OCI-LY7 (cell line): ENCODE results near the gene SMKR1. TPM values are rescaled to one million over a fixed set of nuclear protein-coding genes. Genes with fewer than 3 reads are reported as not detected.
"Not testable (repeated sequence)": the region's sequence is repeated elsewhere in the genome, so short reads cannot be mapped to it uniquely, and the experiment has no call there.

ENCODE experiments used
- BruUV-seq: library from RNA; stranded (reverse); fragments of 400-500 nt; replicated peaks from 2 replicates; lab custom pipeline; 2021; lab: Mats Ljungman, UMichigan
- CTCF ChIA-PET: fragments of 300-600 bp; sonication (Branson Sonifier 250); formaldehyde crosslinking; loops from one replicate; lab custom pipeline; 2022; ENCODE audit warnings: antibody characterized with exemption; ENCODE audit not compliant: unreplicated experiment; lab: Charles Lee
- POLR2A ChIA-PET: fragments of 300-600 bp; sonication (Branson Sonifier 250); formaldehyde crosslinking; loops from one replicate; lab custom pipeline; 2022; ENCODE audit warnings: antibody characterized with exemption; lab: Charles Lee
- DNase-seq: peaks from one replicate; pipeline ENCODE4 v3.0.0-alpha.2; 2015; ENCODE audit warnings: low spot score
- H2AFZ ChIP-seq: fragments of 200-600 bp; sonication (generic), shearing (Covaris generic); 2 replicates; pipeline ENCODE4 v1.6.1; 2014; ENCODE audit warnings: mild to moderate bottlenecking, antibody characterized with exemption, low read length, moderate library complexity
- H3K27ac ChIP-seq: fragments of 200-600 bp; sonication (generic); 2 replicates; pipeline ENCODE4 v1.5.1; 2014; ENCODE audit warnings: mixed run types, low read depth, mild to moderate bottlenecking, moderate library complexity, low read length, inconsistent platforms; ENCODE audit not compliant: poor library complexity, severe bottlenecking
- H3K36me3 ChIP-seq: fragments of 200-600 bp; sonication (generic); 2 replicates; pipeline ENCODE4 v1.6.1; 2014; ENCODE audit warnings: mild to moderate bottlenecking, antibody characterized with exemption, low read length, moderate library complexity, mixed read lengths; ENCODE audit not compliant: insufficient read depth
- H3K4me1 ChIP-seq: fragments of 200-600 bp; sonication (generic); 2 replicates; pipeline ENCODE4 v1.5.1; 2014; ENCODE audit warnings: mild to moderate bottlenecking, low read length; ENCODE audit not compliant: insufficient read depth, poor library complexity, severe bottlenecking
- H3K4me2 ChIP-seq: fragments of 200-600 bp; sonication (generic); 2 replicates; pipeline ENCODE4 v1.6.1; 2014; ENCODE audit warnings: mild to moderate bottlenecking, low read length
- H3K4me3 ChIP-seq: fragments of 200-600 bp; sonication (generic); 2 replicates; pipeline ENCODE4 v1.5.1; 2014; ENCODE audit warnings: mild to moderate bottlenecking, low read depth, low read length; ENCODE audit not compliant: poor library complexity, severe bottlenecking
- H3K79me2 ChIP-seq: fragments of 200-600 bp; sonication (generic); 2 replicates; pipeline ENCODE4 v1.6.1; 2016; ENCODE audit warnings: low read depth, mild to moderate bottlenecking, low read length, moderate library complexity, mixed read lengths; ENCODE audit not compliant: insufficient read depth
- H3K9me2 ChIP-seq: fragments of 200-600 bp; sonication (generic); 2 replicates; pipeline ENCODE4 v1.6.1; 2016; ENCODE audit warnings: mild to moderate bottlenecking, low read length, mixed read lengths; ENCODE audit not compliant: insufficient read depth
- H3K9me3 ChIP-seq: fragments of 200-600 bp; sonication (generic); 2 replicates; pipeline ENCODE4 v1.6.1; 2014; ENCODE audit warnings: mild to moderate bottlenecking, mixed run types, low read length, mixed read lengths
- H4K20me1 ChIP-seq: fragments of 200-600 bp; sonication (generic); 2 replicates; pipeline ENCODE4 v1.6.1; 2014; ENCODE audit warnings: mild to moderate bottlenecking, antibody characterized with exemption, low read length, moderate library complexity, mixed read lengths; ENCODE audit not compliant: insufficient read depth
- EZH2phosphoT487 ChIP-seq: fragments of 200-600 bp; sonication (generic); IDR thresholded peaks from 2 replicates; pipeline ENCODE4 v1.6.1; 2018; ENCODE audit warnings: low read depth, borderline replicate concordance, mild to moderate bottlenecking, mixed run types, antibody characterized with exemption, low read length, moderate library complexity, mixed read lengths
- intact Hi-C: fragments of 100-400 bp; cut with micrococcal nuclease; formaldehyde crosslinking; loops from one replicate; pipeline ENCODE4 v1.10.0; 2022; ENCODE audit not compliant: unreplicated experiment
- total RNA-seq, 2 experiments: library from RNA; depleted of rRNA in 1 of 2; stranded (reverse); fragments of >200 nt in 1 of 2; shearing (Covaris generic) in 1 of 2; gene quantifications; 2 replicates each; pipeline ENCODE4 v1.2.3, GENCODE V29; 2014 to 2022
- TF ChIP-seq, protein P1 (sequence below): fragments of 200-600 bp; sonication (generic); conservative IDR thresholded peaks from 2 replicates; pipeline ENCODE4 v1.5.1; 2014; ENCODE audit warnings: mild to moderate bottlenecking, antibody characterized with exemption, low read length, moderate library complexity, mixed read lengths

The SMKR1 gene
- total RNA-seq, 2 experiments from 2014 or later = not detected

- Histone ChIP-seq H4K20me1 (no peaks in the 10 kb centered on the region), H2AFZ (no peak overlapping the region), H3K36me3 (no peaks in the 10 kb centered on the region), H3K27ac (no peak overlapping the region), H3K4me1 (no peaks in the 10 kb centered on the region), H3K79me2 (no peaks in the 10 kb centered on the region), H3K9me3 (no peaks in the 10 kb centered on the region), H3K9me2 (no peaks in the 10 kb centered on the region), H3K4me2 (no peak overlapping the region), H3K4me3 (no peak overlapping the region)
- ChIA-PET POLR2A (no interaction called here), CTCF (no interaction called here)
- TF ChIP-seq, protein P1, sequence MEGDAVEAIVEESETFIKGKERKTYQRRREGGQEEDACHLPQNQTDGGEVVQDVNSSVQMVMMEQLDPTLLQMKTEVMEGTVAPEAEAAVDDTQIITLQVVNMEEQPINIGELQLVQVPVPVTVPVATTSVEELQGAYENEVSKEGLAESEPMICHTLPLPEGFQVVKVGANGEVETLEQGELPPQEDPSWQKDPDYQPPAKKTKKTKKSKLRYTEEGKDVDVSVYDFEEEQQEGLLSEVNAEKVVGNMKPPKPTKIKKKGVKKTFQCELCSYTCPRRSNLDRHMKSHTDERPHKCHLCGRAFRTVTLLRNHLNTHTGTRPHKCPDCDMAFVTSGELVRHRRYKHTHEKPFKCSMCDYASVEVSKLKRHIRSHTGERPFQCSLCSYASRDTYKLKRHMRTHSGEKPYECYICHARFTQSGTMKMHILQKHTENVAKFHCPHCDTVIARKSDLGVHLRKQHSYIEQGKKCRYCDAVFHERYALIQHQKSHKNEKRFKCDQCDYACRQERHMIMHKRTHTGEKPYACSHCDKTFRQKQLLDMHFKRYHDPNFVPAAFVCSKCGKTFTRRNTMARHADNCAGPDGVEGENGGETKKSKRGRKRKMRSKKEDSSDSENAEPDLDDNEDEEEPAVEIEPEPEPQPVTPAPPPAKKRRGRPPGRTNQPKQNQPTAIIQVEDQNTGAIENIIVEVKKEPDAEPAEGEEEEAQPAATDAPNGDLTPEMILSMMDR = no peak
- no peak for TF ChIP-seq EZH2phosphoT487
- DNase-seq = no peak
- intact Hi-C loops = no loop called here
- no TSS peak for BruUV-seq
Observed at GRCh38 chr7:129532375-129532774, 30.0 kb downstream of the SMKR1 start.

GRCh38 chr7:129534558-129535274 lies 32.4 kb downstream of the SMKR1 start:
- BruUV-seq, DNase-seq, H2AFZ ChIP-seq, H3K79me2 ChIP-seq, CTCF ChIA-PET, intact Hi-C loops, H3K4me1 ChIP-seq, H3K4me2 ChIP-seq, H3K9me3 ChIP-seq, H3K9me2 ChIP-seq, H3K36me3 ChIP-seq, H4K20me1 ChIP-seq, H3K27ac ChIP-seq, H3K4me3 ChIP-seq: not testable (repeated sequence)
- POLR2A ChIA-PET = interaction anchor here (0.7 kb wide), 2 partner anchors 491 to 1267 kb away, joined by 4 to 6 read pairs; no protein-coding TSS in a partner anchor

DNA sequence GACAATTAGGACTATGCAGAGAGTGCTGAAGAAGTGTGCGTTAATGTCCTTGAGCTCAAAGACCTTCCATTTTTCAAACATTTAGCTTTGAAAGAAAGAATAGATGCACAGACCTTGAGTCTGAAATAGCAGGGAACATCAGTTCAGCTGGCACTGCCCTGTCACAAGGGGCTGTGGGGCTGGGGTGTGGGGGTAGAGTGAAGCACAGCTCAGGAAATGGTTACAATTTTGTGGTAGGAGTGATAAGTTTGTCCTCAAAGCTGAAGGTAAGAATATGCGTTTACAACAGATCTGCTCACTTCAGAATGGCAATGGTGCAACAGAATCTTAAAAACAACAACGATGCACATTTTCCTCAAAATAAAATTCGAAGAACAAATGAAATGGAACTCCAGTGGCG lies 33.6 kb downstream of the SMKR1 start:
- no peaks in the 10 kb centered on the region for H3K9me3 ChIP-seq
- DNase-seq = no peak
- H3K79me2 ChIP-seq = no peaks in the 10 kb centered on the region
- H4K20me1 ChIP-seq = no peaks in the 10 kb centered on the region
- intact Hi-C loops = no loop called here
- no peak overlapping the region for H2AFZ ChIP-seq
- TF ChIP-seq EZH2phosphoT487 = no peak
- TF ChIP-seq, protein P1 = no peak
- POLR2A ChIA-PET = no interaction called here
- no peak overlapping the region for H3K4me3 ChIP-seq
- no peaks in the 10 kb centered on the region for H3K4me1 ChIP-seq
- H3K36me3 ChIP-seq = no peaks in the 10 kb centered on the region
- CTCF ChIA-PET = no interaction called here
- BruUV-seq = no TSS peak
- no peaks in the 10 kb centered on the region for H3K9me2 ChIP-seq
- H3K27ac ChIP-seq = no peak overlapping the region
- no peak overlapping the region for H3K4me2 ChIP-seq
